ENCODE data around the gene UGT1A4.
"Not testable (repeated sequence)": the region's sequence is repeated elsewhere in the genome, so short reads cannot be mapped to it uniquely, and the experiment has no call there.

The UGT1A4 gene

DNA sequence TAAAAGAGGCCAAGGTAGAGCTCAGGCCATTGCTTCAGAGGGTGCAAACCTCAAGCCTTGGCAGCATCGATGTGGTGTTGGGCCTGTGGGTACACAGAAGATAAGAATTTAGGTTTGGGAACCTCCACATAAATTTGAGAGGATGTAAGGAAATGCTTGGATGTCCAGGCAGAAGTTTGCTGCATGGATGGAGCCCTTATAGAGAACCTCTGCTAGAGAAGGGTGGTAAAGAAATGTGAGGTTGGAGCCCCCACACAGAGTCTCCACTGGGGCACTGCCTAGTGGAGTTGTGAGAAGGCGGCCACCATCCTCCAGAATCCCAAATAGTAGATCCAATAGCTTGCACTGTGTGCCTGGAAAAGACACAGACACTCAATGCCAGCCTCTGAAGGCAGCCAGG lies 32.2 kb downstream of the UGT1A4 start:
- not testable (repeated sequence) for DNase-seq (ENCODE audit: low read depth in 2 of 2)

- not testable (repeated sequence) for DNase-seq (ENCODE audit: low read depth in 2 of 2)
Observed at GRCh38 chr2:233751212-233752009, 32.9 kb downstream of the UGT1A4 start.

GRCh38 chr2:233754872-233755611 lies 36.5 kb downstream of the UGT1A4 start:
- no peak for DNase-seq (ENCODE audit: low read depth in 2 of 2)

DNA sequence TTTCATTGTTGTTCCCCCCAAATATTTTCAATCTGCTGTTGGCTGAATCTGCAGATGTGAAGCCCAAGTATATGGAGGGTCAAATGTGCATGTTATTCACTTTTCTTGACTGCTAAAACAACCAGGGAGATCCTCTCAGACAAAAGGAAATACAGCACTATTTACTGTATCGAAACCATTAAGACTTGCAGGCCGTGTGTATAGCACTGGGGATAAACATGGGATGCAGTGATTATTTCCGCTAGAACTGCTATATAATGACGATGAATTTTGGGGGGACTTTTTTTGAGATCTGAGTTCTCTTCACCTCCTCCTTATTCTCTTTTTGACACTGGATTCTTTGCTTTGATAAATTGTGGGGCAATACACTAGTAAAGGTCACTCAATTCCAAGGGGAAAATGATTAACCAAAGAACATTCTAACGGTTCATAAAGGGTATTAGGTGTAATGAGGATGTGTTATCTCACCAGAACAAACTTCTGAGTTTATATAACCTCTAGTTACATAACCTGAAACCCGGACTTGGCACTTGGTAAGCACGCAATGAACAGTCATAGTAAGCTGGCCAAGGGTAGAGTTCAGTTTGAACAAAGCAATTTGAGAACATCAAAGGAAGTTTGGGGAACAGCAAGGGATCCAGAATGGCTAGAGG lies 38.0 kb downstream of the UGT1A4 start:
- no peak for DNase-seq (ENCODE audit: low read depth in 2 of 2)

GRCh38 chr2:233758141-233758540 lies 39.6 kb downstream of the UGT1A4 start:
- no peak for DNase-seq (ENCODE audit: low read depth in 2 of 2)

- no peak for DNase-seq (ENCODE audit: low read depth in 2 of 2)
Observed at GRCh38 chr2:233758849-233759248, 40.3 kb downstream of the UGT1A4 start.

- DNase-seq (ENCODE audit: low read depth in 2 of 2) = no peak
Observed at GRCh38 chr2:233760043-233760442, 41.5 kb downstream of the UGT1A4 start, which contains the start of gene UGT1A1. Gene UGT1A1 (plus strand): TSS chr2:233760270. CDS start chr2:233760288, 18 bp downstream.

- DNase-seq (ENCODE audit: low read depth in 2 of 2) = no peak
Observed at GRCh38 chr2:233761040-233761769, 42.7 kb downstream of the UGT1A4 start.

- DNase-seq (ENCODE audit: low read depth in 2 of 2) = no peak
Observed at GRCh38 chr2:233764264-233764663, 45.7 kb downstream of the UGT1A4 start.

DNA sequence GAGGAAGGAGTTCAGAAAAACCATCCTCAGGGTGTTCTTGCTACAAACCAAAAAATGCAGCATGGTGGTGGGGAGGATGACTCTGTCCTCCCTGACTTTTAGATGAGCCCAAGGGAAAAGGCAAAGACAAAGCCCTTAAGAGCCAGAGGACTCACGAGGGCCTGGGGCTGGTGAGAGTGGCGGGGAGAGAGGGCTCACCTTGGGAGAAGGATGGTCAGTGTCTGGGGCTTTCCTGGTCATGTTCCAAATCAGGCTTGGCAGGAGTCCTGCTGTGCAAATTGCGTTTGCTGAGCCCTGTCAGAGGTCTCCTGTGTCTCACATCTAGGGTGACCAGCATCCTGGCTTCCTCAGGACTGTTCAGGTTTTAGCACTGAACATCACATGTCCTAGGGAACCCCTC lies 46.2 kb downstream of the UGT1A4 start:
- no peak for DNase-seq (ENCODE audit: low read depth in 2 of 2)

- no peak for DNase-seq (ENCODE audit: low read depth in 2 of 2)
Observed at GRCh38 chr2:233766416-233766815, 47.9 kb downstream of the UGT1A4 start.

DNA sequence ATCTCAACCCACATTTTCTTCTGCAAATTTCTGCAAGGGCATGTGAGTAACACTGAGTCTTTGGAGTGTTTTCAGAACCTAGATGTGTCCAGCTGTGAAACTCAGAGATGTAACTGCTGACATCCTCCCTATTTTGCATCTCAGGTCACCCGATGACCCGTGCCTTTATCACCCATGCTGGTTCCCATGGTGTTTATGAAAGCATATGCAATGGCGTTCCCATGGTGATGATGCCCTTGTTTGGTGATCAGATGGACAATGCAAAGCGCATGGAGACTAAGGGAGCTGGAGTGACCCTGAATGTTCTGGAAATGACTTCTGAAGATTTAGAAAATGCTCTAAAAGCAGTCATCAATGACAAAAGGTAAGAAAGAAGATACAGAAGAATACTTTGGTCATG lies 49.5 kb downstream of the UGT1A4 start:
- DNase-seq (ENCODE audit: low read depth in 2 of 2) = no peak

GRCh38 chr2:233769260-233769659 lies 50.7 kb downstream of the UGT1A4 start:
- no peak for DNase-seq (ENCODE audit: low read depth in 2 of 2)

- DNase-seq (ENCODE audit: low read depth in 2 of 2) = no peak
Observed at GRCh38 chr2:233772153-233772552, 53.6 kb downstream of the UGT1A4 start.

- DNase-seq (ENCODE audit: low read depth in 2 of 2) = no peak
Observed at GRCh38 chr2:233772583-233772982, 54.0 kb downstream of the UGT1A4 start.

- DNase-seq (ENCODE audit: low read depth in 2 of 2) = no peak
Observed at GRCh38 chr2:233773854-233774253, 55.3 kb downstream of the UGT1A4 start.

DNA sequence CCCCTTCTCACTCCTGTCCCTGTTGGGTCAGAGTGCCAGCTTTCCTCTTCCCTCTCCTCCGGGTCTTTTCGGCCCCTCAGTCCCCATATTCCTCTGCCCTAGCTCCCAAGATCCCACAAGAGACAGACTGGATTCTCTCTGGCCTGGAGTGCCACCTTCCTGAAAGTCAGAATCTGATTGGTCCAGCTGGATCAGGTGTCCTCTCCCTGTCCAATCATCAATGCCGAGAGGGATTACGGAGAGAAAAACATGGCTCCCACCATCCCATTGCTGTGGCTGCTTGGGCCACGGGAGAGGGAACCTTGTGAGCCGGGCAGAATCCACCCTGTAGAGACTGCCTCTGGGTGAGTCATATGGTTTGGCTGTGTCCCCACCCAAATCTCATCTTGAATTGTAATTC lies 56.9 kb downstream of the UGT1A4 start:
- DNase-seq (ENCODE audit: low read depth in 2 of 2) = no peak

GRCh38 chr2:233778030-233778429 lies 59.5 kb downstream of the UGT1A4 start, which contains the start of gene MROH2A:
Gene MROH2A (plus strand): TSS chr2:233778330. CDS start chr2:233779359, 1,029 bp downstream.
- DNase-seq (ENCODE audit: low read depth in 2 of 2) = no peak

DNA sequence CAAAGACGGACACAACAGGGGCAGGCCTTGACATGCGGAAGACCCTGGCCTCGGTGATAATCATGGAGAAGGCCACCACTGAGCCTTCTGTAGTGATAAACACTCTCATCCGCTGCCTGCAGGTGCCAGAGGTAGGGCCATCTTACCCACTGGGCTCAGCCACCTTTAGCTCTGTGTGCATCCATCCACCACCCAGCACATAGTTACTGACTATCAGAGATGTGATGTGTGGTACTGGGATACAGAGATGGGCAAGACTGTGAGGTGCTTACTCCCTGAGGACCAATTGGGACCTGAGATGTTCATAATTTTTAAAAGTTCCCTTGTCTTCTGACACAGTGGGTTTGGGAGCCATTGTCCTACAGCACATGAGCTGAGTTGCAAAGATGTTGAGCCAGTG lies 61.2 kb downstream of the UGT1A4 start:
- no peak for DNase-seq (ENCODE audit: low read depth in 2 of 2)

DNA sequence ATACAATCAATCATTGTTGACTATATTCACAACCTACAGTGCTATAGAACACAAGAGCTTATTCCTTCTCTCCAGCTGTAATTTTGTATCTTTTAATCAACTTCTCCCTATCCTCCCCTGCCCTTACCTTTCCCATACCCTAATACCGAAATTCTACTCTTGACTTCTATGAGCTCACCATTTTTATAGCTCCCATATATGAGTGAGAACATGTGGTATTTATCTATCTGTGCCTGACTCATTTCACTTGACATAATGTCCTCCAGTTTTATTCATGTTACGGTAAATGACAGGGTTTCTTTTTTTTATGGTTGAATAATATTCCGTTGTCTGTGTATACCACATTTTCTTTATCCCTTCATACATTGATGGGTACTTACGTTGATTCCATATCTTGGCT lies 62.2 kb downstream of the UGT1A4 start:
- no peak for DNase-seq (ENCODE audit: low read depth in 2 of 2)

GRCh38 chr2:233789554-233789953 lies 71.0 kb downstream of the UGT1A4 start:
- DNase-seq (ENCODE audit: low read depth in 2 of 2) = no peak

Data from stimulated activated CD4-positive, alpha-beta T cell treated with anti-CD3 and anti-CD28 coated beads, Interleukin-1b, Interleukin-23, amount 100 ng/mL, for 4 hours (primary cell).